Amygdala (tissue), 56 donors: Measurements from ENCODE around the gene C2orf76.
A peak's percentile ranks its signal among the peaks of the same experiment; 100 is the strongest.

Source experiments
- DNase-seq, 56 donors: peaks; one replicate each; lab custom pipeline; 2025; lab: John Stamatoyannopoulos, UW

Gene C2orf76

GRCh38 chr2:119305497-119306195 is 61.0 kb downstream of the C2orf76 start:
- DNase-seq, result no peak

GRCh38 chr2:119304847-119305246 is 61.8 kb downstream of the C2orf76 start:
- DNase-seq, result no peak

GRCh38 chr2:119301413-119301812 is 65.2 kb downstream of the C2orf76 start:
- no peak for DNase-seq

- no peak for DNase-seq
Observed at GRCh38 chr2:119295688-119296375, 70.8 kb downstream of the C2orf76 start.

GRCh38 chr2:119294671-119295070 is 72.0 kb downstream of the C2orf76 start:
- no peak for DNase-seq

GRCh38 chr2:119293900-119294299 is 72.7 kb downstream of the C2orf76 start:
- DNase-seq, result no peak

GRCh38 chr2:119293254-119293653 is 73.4 kb downstream of the C2orf76 start:
- DNase-seq, result no peak

GRCh38 chr2:119292226-119292625 is 74.4 kb downstream of the C2orf76 start:
- peak in 2 of 56 donors; percentile 45 to 46 for DNase-seq

- no peak for DNase-seq
Observed at GRCh38 chr2:119291588-119292167, 75.0 kb downstream of the C2orf76 start.

GRCh38 chr2:119290859-119291587 is 75.6 kb downstream of the C2orf76 start:
- peak in 41 of 56 donors; percentile 13 to 85 (median 48) for DNase-seq

- no peak for DNase-seq
Observed at GRCh38 chr2:119289642-119290041, 77.0 kb downstream of the C2orf76 start.

- no peak for DNase-seq
Observed at GRCh38 chr2:119289093-119289492, 77.5 kb downstream of the C2orf76 start.

GRCh38 chr2:119288576-119288975 is 78.1 kb downstream of the C2orf76 start:
- DNase-seq, result no peak

- no peak for DNase-seq
Observed at GRCh38 chr2:119286661-119287060, 80.0 kb downstream of the C2orf76 start.

GRCh38 chr2:119283873-119284331 is 82.7 kb downstream of the C2orf76 start:
- peak in 36 of 56 donors; percentile 23 to 73 (median 45) for DNase-seq

- DNase-seq, result peak in 51 of 56 donors; percentile 23 to 88 (median 65)
Observed at GRCh38 chr2:119282996-119283511, 83.6 kb downstream of the C2orf76 start.

- DNase-seq, result no peak
Observed at GRCh38 chr2:119282146-119282995, 84.3 kb downstream of the C2orf76 start.

GRCh38 chr2:119280680-119281079 is 86.0 kb downstream of the C2orf76 start:
- DNase-seq, result no peak

- DNase-seq, result no peak
Observed at GRCh38 chr2:119279666-119280065, 87.0 kb downstream of the C2orf76 start.

GRCh38 chr2:119278946-119279345 is 87.7 kb downstream of the C2orf76 start:
- no peak for DNase-seq
